Measurements from ENCODE around the gene MYH16. TPM values are rescaled to one million over a fixed set of nuclear protein-coding genes. Genes with fewer than 3 reads are reported as not detected.

The MYH16 gene
- total RNA-seq, 3 donors from 2014 or later, result not detected

DNA sequence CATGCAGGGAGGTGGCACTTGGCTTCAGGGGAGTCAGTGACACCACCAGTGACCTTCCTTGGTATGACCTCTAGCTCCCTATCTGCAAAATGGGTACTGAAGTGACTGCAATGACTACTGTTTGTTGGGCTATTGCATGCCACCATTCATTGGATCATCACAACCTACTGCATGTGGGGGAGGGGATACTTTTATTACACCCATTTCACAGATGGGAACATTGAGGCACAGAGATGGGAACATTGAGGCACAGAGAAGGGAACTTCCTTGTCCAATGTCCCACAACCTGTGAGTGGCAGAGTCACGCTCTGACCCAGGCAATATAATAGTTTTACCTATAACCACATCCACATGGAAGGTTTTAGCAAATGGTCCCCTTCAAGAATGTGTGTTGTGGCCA lies 12.2 kb upstream of the MYH16 start:
- Histone ChIP-seq H3K4me3 (no peak overlapping the region), H3K36me3 (no peaks in the 10 kb centered on the region), H3K27ac (no peak overlapping the region), H3K27me3 (no peaks in the 10 kb centered on the region), H3K4me1 (no peaks in the 10 kb centered on the region), H3K9me3 (no peaks in the 10 kb centered on the region)
- intact Hi-C loops (cut with DNase I; ENCODE audit: low total_unique reads), result loop anchor here (2.0 kb wide), 1 partner anchor 46 kb away; no protein-coding TSS in a partner anchor
- no peak for DNase-seq (ENCODE audit: low spot score in 2 of 2)
- TF ChIP-seq POLR2A (IDR thresholded peaks at IDR 0.05) (no peak), CTCF (IDR thresholded peaks at IDR 0.05) (no peak), POLR2AphosphoS5 (IDR thresholded peaks at IDR 0.05) (no peak)

DNA sequence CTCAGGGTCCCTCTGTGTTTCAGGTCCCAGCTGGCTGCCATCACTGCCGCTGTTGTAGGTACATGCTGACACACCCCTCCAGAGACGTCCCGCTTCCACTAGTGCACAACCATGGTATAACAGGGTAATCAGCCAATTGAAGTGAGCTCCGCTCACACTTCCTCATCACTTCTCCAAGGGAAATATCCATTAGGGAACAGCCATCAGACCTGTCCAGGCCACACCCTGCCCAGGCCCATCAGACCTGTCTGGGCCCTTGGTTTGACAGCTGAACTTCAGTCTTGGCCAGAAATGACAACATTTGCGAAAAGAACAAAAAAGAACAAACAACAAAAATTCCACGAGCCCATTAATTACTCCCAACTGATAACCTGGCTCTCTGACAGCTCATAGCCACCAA lies 11.0 kb upstream of the MYH16 start:
- no peak for DNase-seq (ENCODE audit: low spot score in 2 of 2)
- TF ChIP-seq POLR2AphosphoS5 (IDR thresholded peaks at IDR 0.05), result no peak
- TF ChIP-seq POLR2A (IDR thresholded peaks at IDR 0.05), result no peak
- TF ChIP-seq CTCF (IDR thresholded peaks at IDR 0.05), result no peak
- Histone ChIP-seq H3K36me3 (no peaks in the 10 kb centered on the region), H3K4me1 (no peaks in the 10 kb centered on the region), H3K27ac (no peak overlapping the region), H3K27me3 (no peaks in the 10 kb centered on the region), H3K4me3 (no peak overlapping the region), H3K9me3 (no peaks in the 10 kb centered on the region)
- intact Hi-C loops (cut with DNase I; ENCODE audit: low total_unique reads), result loop anchor here (2.0 kb wide), 1 partner anchor 47 kb away; no protein-coding TSS in a partner anchor

GRCh38 chr7:99265848-99266480 lies 6.7 kb upstream of the MYH16 start:
- intact Hi-C loops (cut with DNase I; ENCODE audit: low total_unique reads), result no loop called here
- Histone ChIP-seq H3K27ac (no peak overlapping the region), H3K9me3 (no peaks in the 10 kb centered on the region), H3K36me3 (no peaks in the 10 kb centered on the region), H3K4me3 (no peak overlapping the region), H3K27me3 (no peaks in the 10 kb centered on the region), H3K4me1 (no peaks in the 10 kb centered on the region)
- no peak for DNase-seq (ENCODE audit: low spot score in 2 of 2)
- TF ChIP-seq CTCF (IDR thresholded peaks at IDR 0.05) (no peak), POLR2AphosphoS5 (IDR thresholded peaks at IDR 0.05) (no peak), POLR2A (IDR thresholded peaks at IDR 0.05) (no peak)

DNA sequence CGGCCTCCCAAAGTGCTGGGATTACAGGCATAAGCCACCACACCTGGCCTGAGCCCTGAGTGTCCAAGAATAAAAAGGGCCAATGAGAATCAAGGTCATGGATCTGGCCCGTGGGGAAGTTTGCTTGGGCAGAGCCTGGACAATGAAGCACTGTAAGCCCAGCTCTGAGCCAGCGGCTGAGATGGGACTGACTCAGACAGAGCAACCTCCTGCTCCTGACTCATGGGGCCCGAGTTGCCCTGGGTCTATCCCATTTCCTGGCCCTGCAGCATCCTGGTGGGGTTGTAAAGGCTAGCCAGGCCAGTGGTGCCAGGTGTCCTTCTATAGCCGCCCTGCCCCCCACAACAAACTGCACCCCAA lies 5.2 kb upstream of the MYH16 start:
- DNase-seq (ENCODE audit: low spot score in 2 of 2), result peak; percentile 49 to 60
- no peaks in the 10 kb centered on the region for H3K9me3 ChIP-seq
- H3K36me3 ChIP-seq, result no peaks in the 10 kb centered on the region
- TF ChIP-seq POLR2AphosphoS5 (IDR thresholded peaks at IDR 0.05) (no peak), POLR2A (IDR thresholded peaks at IDR 0.05) (no peak), CTCF (IDR thresholded peaks at IDR 0.05) (no peak)
- no peak overlapping the region for H3K4me3 ChIP-seq
- no peaks in the 10 kb centered on the region for H3K27me3 ChIP-seq
- H3K4me1 ChIP-seq, result no peaks in the 10 kb centered on the region
- intact Hi-C loops (cut with DNase I; ENCODE audit: low total_unique reads), result no loop called here
- H3K27ac ChIP-seq, result peak overlapping the region; percentile 59 to 74

DNA sequence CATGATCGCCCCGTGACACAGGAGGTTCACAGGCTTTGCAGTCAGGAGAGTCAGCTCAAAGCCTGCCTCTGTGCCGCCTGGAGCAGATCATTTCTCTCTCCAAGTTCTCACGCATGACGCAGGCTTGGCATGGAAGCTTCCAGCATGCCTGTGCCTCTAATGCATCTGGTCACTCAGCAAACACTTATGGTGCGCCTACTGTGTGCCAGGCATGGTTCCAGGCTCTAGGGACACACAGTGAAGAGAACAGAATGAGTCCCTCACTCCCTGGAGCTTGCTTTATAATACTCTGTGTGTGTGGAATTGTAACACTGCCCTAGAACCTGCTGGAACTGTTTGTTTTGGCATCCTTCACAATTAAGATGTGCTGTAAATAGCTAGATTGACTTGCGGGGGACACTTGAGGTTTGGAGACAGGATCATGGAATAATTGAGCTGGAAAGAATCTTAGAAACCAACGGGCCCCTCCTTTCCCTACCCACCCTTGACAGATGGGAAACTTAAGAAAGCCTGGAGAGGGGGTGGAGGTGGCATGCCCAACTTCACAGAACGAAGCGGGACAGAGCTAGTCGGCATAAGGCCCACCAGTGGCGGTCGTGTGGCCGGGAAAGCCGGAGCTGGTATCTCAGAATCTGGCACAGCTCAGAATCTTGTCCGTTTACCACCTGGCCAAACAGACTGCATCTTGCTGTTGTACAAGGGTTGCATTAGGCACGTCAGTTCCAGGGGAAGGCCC lies 4.6 kb upstream of the MYH16 start:
- no peaks in the 10 kb centered on the region for H3K9me3 ChIP-seq
- no peaks in the 10 kb centered on the region for H3K4me1 ChIP-seq
- H3K36me3 ChIP-seq, result no peaks in the 10 kb centered on the region
- peak in 1 of 2 donors; percentile 17 for DNase-seq (ENCODE audit: low spot score in 2 of 2)
- peak overlapping the region; percentile 59 to 74 for H3K27ac ChIP-seq
- H3K27me3 ChIP-seq, result no peaks in the 10 kb centered on the region
- H3K4me3 ChIP-seq, result no peak overlapping the region
- TF ChIP-seq POLR2A (IDR thresholded peaks at IDR 0.05) (no peak), CTCF (IDR thresholded peaks at IDR 0.05) (no peak), POLR2AphosphoS5 (IDR thresholded peaks at IDR 0.05) (no peak)
- intact Hi-C loops (cut with DNase I; ENCODE audit: low total_unique reads), result no loop called here
